Esophagus (tissue), 2 donors: ENCODE results near the gene HSPH1. TPM values are rescaled to one million over a fixed set of nuclear protein-coding genes. Genes with fewer than 3 reads are reported as not detected.

ENCODE experiments used
- H3K27ac ChIP-seq, 2 donors: one replicate each; pipeline ENCODE4 v1.5.1; 2013; ENCODE audit warnings: low read depth in 2 of 2, mild to moderate bottlenecking in 2 of 2, inconsistent platforms in 1 of 2, low read length in 1 of 2, moderate library complexity in 1 of 2
- H3K27me3 ChIP-seq, 2 donors: one replicate each; pipeline ENCODE4 v1.6.1; 2013; ENCODE audit warnings: low read length in 2 of 2, control low read depth in 1 of 2, mild to moderate bottlenecking in 1 of 2; ENCODE audit not compliant: insufficient read depth in 2 of 2, control insufficient read depth in 1 of 2
- H3K36me3 ChIP-seq, 2 donors: one replicate each; pipeline ENCODE4 v1.6.1; 2013; ENCODE audit warnings: low read length in 1 of 2; ENCODE audit not compliant: control insufficient read depth in 2 of 2, insufficient read depth in 2 of 2
- H3K4me1 ChIP-seq, 2 donors: one replicate each; pipeline ENCODE4 v1.6.1; 2013; ENCODE audit warnings: low read length in 1 of 2; ENCODE audit not compliant: control insufficient read depth in 2 of 2, insufficient read depth in 2 of 2
- H3K4me3 ChIP-seq, 2 donors: one replicate each; pipeline ENCODE4 v1.5.1; 2013; ENCODE audit warnings: low read length in 2 of 2, mild to moderate bottlenecking in 2 of 2, low read depth in 1 of 2, moderate library complexity in 1 of 2
- H3K9me3 ChIP-seq, 2 donors: one replicate each; pipeline ENCODE4 v1.6.1; 2013; ENCODE audit warnings: mild to moderate bottlenecking in 2 of 2, low read depth in 1 of 2, low read length in 1 of 2, moderate library complexity in 1 of 2; ENCODE audit not compliant: control insufficient read depth in 2 of 2, insufficient read depth in 1 of 2
- WGBS, 2 donors: extraction: QIAGEN DNeasy Blood & Tissue Kit; methylation state at CpG; one replicate each; pipeline ENCODE4 v1.1.7; 2013; 5-methylcytosine and 5-hydroxymethylcytosine counted together
- polyA plus RNA-seq, 2 donors: library from polyadenylated mRNA; stranded (reverse); fragments of 200-250 nt; gene quantifications; one replicate each; pipeline ENCODE4 v1.2.3, GENCODE V29; 2013
- donor health status: healthy with polysubstance abuse.
- donor health status: Bipolar disorder and iron deficiency.

HSPH1 gene
- polyA plus RNA-seq, 2 donors, result 22.0 to 31.3 TPM

DNA sequence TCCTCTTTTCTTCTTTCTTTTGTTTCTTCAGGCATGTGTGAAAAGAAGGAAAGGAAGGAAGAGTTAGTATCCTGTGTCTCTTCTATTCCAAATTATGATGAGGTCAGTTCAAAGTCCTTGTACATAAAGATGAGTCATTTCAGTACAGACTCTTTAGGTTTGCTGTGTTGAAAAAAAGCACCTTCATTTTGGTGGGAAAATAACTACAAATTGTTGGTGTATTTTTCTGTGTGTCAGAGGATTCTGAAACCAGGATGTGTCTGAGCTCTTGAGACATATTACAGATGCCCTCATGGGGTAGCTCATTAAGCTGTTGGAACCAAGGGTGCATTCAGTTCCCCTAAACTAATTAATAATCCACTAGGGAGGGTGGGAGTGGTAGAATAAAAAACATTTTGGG, 5.8 kb upstream of the HSPH1 start:
- H3K36me3 ChIP-seq, result no peaks in the 10 kb centered on the region
- no peak overlapping the region for H3K27ac ChIP-seq

DNA sequence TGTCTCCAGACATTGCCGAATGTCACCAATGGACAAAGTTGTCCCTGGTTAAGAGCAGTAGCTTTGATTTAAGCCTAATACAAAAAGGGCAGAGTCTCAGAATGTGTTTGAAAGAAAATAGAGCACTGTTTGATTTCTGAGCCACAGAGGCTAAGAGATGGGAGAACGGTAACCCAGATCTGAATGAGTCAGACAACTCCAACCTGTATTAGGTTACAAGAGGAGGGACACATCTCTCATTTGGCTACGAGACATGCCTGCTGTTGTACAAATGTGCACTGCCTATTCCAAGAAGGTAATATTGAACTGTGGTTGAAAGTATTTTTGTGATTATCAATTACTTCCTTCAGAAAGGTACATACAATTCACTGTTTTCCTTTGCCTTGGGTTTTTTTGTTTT, 4.9 kb upstream of the HSPH1 start:
- no peaks in the 10 kb centered on the region for H3K9me3 ChIP-seq
- H3K27ac ChIP-seq, result no peak overlapping the region
- H3K4me3 ChIP-seq, result no peak overlapping the region
- H3K4me1 ChIP-seq, result no peaks in the 10 kb centered on the region
- H3K36me3 ChIP-seq, result no peaks in the 10 kb centered on the region
- no peaks in the 10 kb centered on the region for H3K27me3 ChIP-seq
- 84 to 88% methylated on average over 3 of the region's 3 CpGs for WGBS, 2 donors

More for the DNA sequence above, 5.8 kb upstream of the HSPH1 start:
- Histone ChIP-seq H3K9me3 (no peaks in the 10 kb centered on the region), H3K4me1 (no peaks in the 10 kb centered on the region), H3K27me3 (no peaks in the 10 kb centered on the region), H3K4me3 (no peak overlapping the region)

DNA sequence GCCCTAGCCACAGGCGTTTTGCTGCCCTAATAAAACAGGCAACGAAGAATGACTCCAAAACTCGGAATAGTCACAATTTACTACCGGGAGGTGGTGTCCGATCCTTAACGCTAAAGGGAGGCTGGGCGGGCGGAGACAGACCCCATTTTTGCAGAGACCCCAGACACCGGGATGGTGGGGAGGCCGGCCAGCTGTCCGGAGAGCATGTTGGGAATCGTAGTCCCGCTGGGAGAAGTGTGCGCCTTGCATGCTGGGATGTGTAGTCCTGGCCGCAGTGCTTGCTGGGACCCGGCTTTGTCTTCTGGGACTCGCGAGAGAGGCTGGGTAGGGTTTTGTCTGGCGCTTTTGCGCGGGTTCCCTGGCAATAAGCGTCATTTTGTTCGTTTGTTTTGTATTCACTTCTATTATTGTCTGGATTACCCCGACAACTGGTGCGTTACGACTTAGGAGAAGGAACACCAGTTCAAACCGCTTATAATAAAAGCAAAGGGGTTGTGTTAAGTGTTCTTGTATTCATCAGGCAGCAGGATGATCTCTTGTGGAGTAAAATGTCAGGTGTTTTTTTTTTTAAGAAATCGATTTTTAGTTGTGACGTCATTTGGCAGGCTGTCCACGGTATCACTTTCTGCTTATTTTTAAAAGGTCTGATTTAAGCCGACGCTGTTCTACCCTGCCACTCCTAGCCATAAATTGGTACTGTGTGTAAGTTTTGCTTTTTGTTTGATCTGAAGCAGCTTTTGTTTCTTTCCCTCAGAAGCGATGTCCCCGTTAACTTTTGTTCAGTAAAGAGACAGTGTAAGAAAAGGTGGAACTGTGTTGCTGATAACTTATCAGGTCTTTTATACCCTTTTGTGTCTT, 676 bp upstream of the HSPH1 start:
- no peaks in the 10 kb centered on the region for H3K27me3 ChIP-seq
- WGBS, 2 donors, result 0% methylated on average over 34 of the region's 34 CpGs
- no peaks in the 10 kb centered on the region for H3K36me3 ChIP-seq
- no peaks in the 10 kb centered on the region for H3K4me1 ChIP-seq
- peak overlapping the region; percentile 60 to 93 for H3K4me3 ChIP-seq
- H3K27ac ChIP-seq, result peak overlapping the region; percentile 71 to 89
- no peaks in the 10 kb centered on the region for H3K9me3 ChIP-seq

DNA sequence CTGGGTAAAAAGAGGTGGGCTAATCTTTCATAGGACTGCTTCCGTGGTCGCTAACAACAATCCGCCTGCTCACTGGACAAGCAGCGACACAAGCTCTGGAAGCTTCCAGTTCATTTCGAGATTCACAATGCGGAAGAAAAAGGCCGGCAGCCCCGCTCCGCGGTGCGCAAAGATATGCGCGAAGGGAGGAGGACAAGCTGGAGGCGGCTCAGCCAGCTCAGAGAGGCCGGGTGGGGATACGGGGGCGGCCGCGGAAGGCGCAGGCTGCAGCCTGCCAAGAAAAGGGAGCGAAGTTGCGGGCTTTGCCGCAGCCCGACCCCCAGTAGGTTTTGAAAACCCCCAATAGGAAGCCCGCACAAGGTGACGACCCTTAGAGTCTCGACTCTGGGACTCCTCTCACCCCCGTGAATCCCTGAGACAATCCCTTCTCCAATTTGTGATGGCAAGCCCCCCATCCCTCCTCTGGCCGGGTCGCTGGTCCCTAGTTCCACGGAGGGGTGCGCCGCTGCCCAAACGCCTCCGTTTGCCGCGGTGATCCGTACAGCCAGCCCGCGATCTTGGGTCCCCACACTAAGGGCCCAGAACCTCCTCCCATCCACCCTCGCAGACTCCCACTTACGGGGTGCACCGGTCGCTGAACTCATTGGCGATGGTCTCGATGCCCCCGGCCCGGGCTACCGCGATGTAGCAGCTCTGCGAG, 697 bp downstream of the HSPH1 start:
- Histone ChIP-seq H3K27ac (peak overlapping the region; percentile 86 to 94), H3K4me1 (no peaks in the 10 kb centered on the region), H3K9me3 (no peaks in the 10 kb centered on the region), H3K27me3 (no peaks in the 10 kb centered on the region), H3K4me3 (peak overlapping the region; percentile 93 to 95), H3K36me3 (no peaks in the 10 kb centered on the region)
- 0% methylated on average over 51 of the region's 51 CpGs for WGBS, 2 donors

DNA sequence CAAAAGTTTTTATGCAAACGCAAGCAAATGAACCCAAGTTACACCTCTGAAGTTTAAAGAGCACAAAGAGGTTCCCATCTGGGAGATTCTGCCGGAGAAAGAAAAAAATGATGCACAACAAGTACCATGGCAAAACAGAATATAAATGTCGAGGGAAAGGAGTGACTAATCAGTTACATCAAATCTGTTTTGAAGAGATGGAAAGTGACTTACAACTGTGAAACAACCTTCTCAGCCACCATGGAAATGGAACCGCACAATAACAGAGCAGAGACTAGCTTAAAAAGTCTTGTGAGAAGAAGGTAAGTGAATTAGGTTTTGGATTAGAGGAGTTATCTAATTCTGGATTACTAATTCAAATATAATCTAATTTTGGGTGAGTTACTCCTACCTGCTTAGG, 2.4 kb downstream of the HSPH1 start:
- no peaks in the 10 kb centered on the region for H3K36me3 ChIP-seq
- H3K27me3 ChIP-seq, result no peaks in the 10 kb centered on the region
- H3K4me3 ChIP-seq, result peak overlapping the region in 1 of 2 donors; percentile 8
- no peak overlapping the region for H3K27ac ChIP-seq
- H3K4me1 ChIP-seq, result no peaks in the 10 kb centered on the region
- WGBS, 2 donors, result 56 to 62% methylated on average over 4 of the region's 4 CpGs
- H3K9me3 ChIP-seq, result no peaks in the 10 kb centered on the region

DNA sequence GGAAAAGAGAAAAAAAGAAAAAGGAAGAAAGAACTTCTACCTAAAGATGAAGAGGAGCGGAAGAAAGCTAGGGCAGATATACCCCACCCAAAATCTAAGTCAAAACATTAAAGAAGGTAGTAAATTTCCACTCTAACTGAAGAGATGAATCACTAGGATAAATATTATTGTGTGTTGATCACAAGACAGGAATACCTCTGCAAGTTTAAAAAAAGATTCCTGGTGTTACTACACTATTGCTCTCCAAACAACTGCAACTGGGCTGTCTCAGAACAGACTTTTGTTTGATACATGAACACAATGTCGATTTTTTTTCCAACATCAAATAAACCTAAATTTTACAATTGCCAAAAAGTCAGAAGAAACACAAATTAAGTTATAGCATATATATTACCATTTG, 6.8 kb downstream of the HSPH1 start:
- Histone ChIP-seq H3K27me3 (no peaks in the 10 kb centered on the region), H3K4me3 (no peak overlapping the region), H3K9me3 (no peaks in the 10 kb centered on the region), H3K4me1 (no peaks in the 10 kb centered on the region), H3K36me3 (peaks cover 3 to 4% of the 10 kb centered on the region in 2 donors), H3K27ac (no peak overlapping the region)
- WGBS, 2 donors, result 93 to 94% methylated on average over 2 of the region's 2 CpGs

DNA sequence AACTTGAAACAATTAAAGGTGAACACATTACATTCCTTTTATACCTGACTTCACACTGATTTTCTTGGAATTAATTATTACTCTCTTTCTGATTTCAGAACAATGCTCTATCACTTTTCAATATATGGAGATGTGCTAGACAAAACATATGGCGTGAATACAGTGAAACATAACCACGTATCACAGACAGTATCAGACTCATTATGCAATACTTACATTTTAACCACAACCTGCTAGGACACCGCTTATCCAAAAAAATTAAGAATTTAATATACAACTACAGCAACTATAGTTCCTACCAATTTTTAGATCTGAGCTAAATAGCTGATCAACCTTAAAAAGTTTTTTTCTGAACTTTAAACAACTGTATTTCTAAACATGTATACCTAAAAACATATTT, 9.9 kb downstream of the HSPH1 start:
- no peak overlapping the region for H3K27ac ChIP-seq
- whole genome bisulfite sequencing, 2 donors, result 93 to 97% methylated on average over 3 of the region's 3 CpGs
- peaks cover 3 to 7% of the 10 kb centered on the region in 2 donors for H3K36me3 ChIP-seq
- H3K4me3 ChIP-seq, result no peak overlapping the region
- H3K9me3 ChIP-seq, result no peaks in the 10 kb centered on the region
- no peaks in the 10 kb centered on the region for H3K4me1 ChIP-seq
- no peaks in the 10 kb centered on the region for H3K27me3 ChIP-seq

DNA sequence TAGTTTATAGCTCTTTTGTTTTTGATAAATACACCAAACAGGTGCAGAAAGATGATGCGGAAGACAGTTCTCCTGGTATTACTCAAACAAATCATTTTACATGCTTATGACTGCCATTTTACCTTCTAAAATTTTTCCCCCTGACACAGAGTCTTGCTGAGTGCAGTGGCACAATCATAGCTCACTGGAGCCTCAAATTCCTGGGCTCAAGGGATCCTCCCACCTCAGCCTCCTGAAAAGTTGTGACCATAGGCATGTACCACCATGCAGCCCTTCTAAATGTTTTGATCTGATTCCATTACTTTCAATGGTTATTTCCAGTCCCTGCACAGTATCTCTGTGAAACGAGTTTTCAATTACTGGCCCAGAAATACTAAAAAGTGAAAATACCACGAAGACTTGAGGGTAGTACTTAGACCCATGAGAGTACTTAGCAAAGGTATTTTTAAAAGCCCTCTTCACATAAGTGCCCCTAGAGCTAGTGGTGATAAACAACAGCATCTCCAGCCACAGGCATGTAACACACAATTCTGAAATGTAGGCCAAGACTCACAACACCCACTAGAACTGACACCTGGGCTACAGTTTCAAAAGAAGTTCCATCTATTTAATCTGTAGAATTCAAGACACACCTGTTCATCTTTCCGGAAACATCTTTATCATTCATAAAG, 11.3 kb downstream of the HSPH1 start:
- no peaks in the 10 kb centered on the region for H3K9me3 ChIP-seq
- WGBS, 2 donors, result 94 to 96% methylated on average over 4 of the region's 4 CpGs
- no peaks in the 10 kb centered on the region for H3K27me3 ChIP-seq
- H3K27ac ChIP-seq, result no peak overlapping the region
- H3K4me3 ChIP-seq, result no peak overlapping the region
- H3K36me3 ChIP-seq, result peaks cover 3 to 7% of the 10 kb centered on the region in 2 donors
- H3K4me1 ChIP-seq, result no peaks in the 10 kb centered on the region

DNA sequence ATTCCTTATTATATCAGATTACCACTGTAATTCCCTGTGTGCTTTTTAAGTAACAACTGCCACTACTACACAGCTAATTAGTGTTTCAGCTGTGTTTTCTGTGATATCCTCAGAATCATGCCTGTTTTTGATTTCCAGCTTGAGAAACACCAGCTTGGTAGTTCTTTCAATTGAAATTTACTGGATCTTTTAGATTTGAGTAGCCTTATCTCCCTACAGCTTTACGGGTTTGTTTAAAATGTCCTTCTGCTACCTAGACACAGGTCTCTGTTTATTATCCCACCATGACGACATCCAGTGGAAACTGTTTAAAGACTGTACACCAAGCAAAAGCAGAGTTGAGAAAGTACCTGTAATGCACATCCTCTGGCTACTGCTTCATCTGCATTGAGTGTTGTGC, 12.1 kb downstream of the HSPH1 start:
- no peak overlapping the region for H3K27ac ChIP-seq
- H3K9me3 ChIP-seq, result no peaks in the 10 kb centered on the region
- H3K4me3 ChIP-seq, result no peak overlapping the region
- no peaks in the 10 kb centered on the region for H3K4me1 ChIP-seq
- peaks cover 3 to 7% of the 10 kb centered on the region in 2 donors for H3K36me3 ChIP-seq
- no peaks in the 10 kb centered on the region for H3K27me3 ChIP-seq
- 90 to 97% methylated on average over 2 of the region's 2 CpGs for WGBS, 2 donors
